GM11168 (cell line): ENCODE measurements around the gene MZT2A.
"Not testable (repeated sequence)": the region's sequence is repeated elsewhere in the genome, so short reads cannot be mapped to it uniquely, and the experiment has no call there.

Experiments
- in situ Hi-C: fragments of 300-500 bp; cut with MboI; formaldehyde crosslinking; loops from one replicate; pipeline ENCODE4 v1.12.0; 2022; ENCODE audit warnings: low sequenced_read_pairs; ENCODE audit not compliant: unreplicated experiment

The MZT2A gene, protein sequence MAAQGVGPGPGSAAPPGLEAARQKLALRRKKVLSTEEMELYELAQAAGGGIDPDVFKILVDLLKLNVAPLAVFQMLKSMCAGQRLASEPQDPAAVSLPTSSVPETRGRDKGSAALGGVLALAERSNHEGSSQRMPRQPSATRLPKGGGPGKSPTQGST

DNA sequence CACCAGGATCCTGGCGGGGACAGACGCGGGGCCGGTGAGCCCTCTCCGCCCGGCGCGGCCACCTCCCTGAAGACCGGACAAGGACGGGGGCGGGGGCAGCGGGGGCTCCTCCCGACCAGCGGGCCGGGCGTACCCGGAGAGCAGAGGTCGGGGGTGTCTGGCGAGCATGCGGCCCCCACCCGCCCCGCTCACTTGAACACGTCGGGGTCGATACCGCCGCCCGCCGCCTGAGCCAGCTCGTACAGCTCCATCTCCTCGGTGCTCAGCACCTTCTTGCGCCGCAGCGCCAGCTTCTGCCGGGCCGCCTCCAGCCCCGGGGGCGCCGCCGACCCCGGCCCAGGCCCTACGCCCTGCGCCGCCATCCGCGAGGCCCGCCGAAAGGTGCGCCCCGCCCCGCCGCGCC lies at the start of gene MZT2A:
Gene MZT2A, minus strand, starts transcription at position 383 of the 403 bp plus-strand sequence. Its CDS starts 21 bp downstream, at position 362.
- in situ Hi-C loops: not testable (repeated sequence)

DNA sequence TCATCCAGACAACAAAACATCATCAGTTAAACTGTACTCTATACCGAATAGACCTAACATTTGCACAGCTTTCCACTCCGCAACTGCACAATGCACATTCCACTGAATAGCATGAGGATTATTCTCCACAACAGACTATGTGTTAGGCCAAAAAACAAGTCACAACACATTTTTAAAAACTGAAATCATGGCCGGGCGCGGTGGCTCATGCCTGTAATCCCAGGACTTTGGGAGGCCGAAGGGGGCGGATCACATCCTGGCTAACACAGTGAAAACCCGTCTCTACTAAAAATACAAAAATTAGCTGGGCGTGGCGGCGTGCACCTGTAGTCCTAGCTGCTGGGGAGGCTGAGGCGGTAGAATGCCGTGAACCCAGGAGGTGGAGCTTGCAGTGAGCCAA lies 46.7 kb upstream of the MZT2A start:
- in situ Hi-C loops: not testable (repeated sequence)

DNA sequence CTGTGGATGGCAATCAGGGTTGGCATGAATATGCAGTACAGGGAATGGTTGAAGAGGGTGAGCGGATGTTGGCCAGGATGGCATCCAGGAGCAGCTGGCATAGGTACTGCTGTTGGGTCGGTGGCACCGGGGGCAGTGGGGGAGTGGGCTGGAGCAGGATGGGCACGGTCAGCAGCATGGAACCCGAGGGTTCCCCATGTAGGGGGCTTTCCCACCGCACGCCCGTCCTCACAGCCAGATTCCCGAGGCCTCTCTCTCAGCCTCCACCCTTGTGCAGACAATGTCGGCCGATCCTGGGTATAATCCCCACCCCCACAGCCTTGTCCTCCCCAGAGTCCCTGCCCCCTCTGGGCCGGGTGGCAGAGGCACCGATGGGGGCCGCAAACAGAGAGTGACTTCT lies 44.6 kb upstream of the MZT2A start:
- in situ Hi-C loops: not testable (repeated sequence)

DNA sequence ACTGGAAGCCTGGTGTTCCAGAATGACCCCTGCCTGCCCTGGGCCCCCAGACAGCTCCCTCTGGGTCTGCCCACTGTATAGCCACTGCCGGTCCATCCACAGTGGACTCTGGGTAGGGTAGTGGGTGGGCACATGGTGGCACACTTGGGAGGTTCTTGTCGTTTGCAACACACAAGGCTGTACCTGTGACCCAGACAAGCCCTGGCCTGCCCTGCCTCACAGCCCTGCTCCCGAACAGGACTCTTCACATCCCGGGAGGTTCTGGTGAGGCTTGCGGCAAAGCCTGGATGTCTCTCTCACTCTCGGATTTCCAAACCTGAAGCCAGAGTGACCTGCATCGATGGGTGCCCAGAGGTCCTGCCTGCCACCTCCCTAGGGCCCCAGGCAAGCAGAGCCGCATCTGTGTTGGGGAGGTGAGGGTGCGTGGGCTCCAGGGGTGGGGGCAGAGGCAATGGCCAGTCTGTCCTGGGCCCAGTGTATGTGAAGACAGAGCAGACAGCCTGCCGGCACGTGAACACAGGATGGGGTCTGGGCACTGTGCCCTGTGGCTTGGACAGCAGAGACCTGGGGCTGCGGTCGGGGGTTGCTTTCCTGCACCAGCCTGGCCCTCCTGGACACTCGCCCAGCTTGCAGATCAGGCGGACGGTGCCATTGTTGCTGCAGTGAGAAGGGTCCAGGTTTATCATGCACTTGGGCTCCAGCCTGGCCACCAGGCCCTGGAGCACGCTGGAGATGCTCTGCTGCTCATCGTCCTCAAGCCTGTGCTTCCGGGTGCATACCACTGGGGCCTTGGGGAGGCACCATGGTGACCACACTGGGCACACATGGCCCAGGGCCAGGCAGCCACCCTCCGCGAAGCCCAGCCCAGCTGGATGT lies 44.0 kb upstream of the MZT2A start:
- in situ Hi-C loops: not testable (repeated sequence)

GRCh38 chr2:131535526-131535925 lies 43.3 kb upstream of the MZT2A start:
- in situ Hi-C loops: no loop called here

GRCh38 chr2:131534965-131535364 lies 42.8 kb upstream of the MZT2A start:
- in situ Hi-C loops: not testable (repeated sequence)

DNA sequence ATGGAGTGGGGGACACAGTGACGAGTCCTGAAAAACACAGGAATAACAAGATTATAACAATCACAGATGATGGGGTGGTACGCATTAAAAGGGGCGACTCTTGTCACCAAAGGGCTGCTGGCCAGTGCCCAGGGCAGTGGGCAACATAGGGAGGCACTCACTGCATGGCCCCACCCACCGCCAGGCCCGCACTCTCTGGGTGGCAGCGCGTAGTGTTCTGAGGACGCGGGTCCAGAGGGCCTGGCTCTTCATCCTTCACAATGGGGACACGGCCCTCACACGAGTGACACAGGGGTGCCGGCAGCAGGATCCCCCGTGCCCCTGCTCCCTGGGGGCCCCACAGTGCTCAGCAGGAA lies 42.1 kb upstream of the MZT2A start:
- in situ Hi-C loops: not testable (repeated sequence)

DNA sequence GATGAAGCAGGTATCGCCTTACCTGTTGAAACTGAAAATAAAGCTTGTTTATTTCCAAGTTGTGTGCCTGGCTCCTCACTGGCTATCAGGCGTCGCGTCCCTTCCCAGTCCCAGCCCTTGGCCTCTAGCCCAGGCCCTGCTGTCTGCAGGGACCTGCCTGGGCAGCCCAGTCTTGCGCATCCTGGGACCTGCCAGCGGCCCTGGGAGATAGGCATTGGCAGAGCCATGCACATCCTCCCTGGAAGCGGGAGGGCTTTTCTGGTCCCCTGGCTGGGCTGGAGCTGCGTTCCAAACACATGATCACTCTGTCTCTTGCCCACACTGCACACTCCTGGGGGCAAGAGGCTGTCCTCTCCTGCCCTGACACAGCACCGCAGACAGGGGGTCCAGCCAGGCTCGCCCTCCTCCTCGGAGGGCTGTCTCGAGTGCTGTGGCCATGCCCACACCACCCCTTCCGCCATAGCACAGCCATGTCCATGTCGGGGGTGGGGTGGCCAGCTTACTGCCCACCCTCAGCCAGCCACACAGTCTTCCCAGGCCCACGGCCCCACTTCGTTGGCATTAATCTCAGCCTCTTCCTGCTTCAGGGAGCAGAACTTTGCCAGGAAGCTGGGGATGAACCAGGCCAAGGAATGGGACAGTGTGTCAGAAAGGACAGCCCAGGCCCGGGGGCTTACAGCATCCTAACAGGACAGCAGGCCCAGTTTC lies 41.6 kb upstream of the MZT2A start:
- in situ Hi-C loops: not testable (repeated sequence)

DNA sequence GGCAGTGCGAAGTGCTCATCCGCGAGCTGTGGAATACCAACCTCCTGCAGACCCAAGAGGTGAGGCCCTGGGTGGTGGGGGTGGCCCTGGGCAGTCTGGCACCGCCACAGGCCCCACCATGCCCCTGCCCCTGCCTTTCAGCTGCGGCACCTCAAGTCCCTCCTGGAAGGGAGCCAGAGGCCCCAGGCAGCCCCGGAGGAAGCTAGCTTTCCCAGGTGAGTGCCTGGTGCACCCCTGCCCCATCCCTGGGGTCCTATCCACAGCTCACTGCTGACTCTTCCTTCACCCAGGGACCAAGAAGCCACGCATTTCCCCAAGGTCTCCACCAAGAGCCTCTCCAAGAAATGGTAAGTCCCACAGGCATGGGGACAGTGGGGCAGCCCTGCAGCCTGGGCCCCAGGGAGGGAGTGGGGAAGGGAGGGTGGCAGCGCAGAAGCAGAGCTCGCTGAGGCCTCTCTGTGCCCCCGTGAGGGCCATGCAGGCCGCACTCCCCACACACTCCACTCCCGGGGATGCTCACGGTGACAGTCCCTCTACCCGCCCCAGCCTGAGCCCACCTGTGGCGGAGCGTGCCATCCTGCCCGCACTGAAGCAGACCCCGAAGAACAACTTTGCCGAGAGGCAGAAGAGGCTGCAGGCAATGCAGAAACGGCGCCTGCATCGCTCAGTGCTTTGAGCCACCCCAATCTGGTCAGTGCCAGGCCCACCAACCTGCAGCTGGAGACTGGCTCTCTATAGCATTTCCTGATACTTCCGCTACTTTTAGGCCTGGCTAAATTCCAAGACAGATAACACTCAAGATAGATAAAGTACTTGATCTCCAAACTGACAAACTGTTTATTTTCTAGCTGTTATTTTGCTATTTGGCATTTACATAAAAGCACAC lies 40.8 kb upstream of the MZT2A start:
- in situ Hi-C loops: not testable (repeated sequence)

GRCh38 chr2:131531547-131532185 lies 39.5 kb upstream of the MZT2A start:
- in situ Hi-C loops: not testable (repeated sequence)

DNA sequence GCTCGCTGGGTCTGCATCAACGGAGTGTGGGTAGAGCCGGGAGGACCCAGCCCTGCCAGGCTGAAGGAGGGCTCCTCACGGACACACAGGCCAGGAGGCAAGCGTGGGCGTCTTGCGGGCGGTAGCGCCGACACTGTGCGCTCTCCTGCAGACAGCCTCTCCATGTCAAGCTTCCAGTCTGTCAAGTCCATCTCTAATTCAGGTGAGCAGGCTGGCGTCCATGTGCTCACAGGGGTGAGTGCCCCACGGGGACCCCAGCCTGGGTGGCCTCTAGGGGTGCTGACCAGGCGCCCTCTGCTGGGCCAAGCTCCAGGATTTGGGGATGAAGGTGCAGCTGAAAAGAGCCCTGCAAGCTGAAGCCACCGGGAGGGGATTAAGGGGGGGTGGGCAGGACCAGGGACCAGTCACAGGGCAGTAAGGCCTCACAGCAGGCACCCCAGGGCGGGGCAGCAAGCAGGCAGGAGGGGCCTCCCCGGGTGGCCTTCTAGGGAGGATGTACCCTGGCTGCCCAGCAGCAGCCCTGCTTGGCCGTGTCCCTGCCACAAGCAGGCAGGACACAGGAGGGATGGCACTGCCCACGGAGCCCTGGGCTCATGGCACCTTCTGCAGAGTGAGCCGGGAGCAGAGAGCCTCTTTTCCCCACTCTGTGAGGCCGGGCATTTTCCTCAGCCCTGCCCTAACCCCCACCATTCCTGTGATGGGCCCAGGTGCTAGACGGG lies 38.6 kb upstream of the MZT2A start:
- in situ Hi-C loops: not testable (repeated sequence)

- in situ Hi-C loops: not testable (repeated sequence)
Measured at GRCh38 chr2:131529864-131530445, 37.8 kb upstream of the MZT2A start.

DNA sequence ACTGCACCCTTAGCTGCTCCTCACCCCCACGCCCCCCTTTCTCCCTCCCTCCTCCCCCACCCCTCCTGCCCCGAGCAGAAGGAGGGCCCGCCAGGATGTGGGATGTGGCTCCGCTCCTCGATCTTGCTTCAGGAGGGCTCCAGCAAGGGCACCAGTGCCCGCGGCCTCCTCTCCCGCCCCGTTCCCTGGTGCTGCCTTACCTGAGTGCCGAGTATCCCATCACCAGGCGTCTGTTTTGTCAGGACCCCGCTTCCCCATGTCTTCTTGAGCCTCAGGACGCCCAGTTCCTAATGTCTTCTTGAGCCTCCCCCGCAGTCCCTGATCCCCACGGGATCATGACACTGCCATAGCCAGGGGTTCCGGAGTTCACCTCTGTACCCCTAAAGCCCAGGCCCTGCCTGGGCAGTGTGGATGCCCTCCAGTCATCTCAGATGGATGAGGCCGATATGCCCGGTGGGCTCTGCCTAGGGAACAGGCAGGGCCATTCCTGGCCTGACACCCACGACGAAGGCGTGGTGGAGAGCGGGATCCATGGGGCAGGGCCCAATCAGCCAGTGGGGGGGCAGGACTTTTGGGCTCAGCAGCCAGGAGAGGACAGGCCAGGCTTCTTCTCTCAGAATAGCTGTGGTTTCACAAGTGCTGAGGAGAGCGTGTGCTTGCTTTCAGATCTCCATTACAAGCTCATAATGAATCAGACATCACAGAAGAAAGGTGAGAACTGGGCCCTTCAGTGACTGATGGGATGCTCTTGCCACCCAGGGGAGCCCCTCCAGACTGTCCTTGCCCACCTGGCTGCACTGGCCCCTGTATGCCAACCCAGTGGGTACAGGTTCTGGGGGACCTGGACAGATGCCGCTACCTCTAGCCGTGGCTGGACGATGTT lies 37.0 kb upstream of the MZT2A start:
- in situ Hi-C loops: not testable (repeated sequence)

DNA sequence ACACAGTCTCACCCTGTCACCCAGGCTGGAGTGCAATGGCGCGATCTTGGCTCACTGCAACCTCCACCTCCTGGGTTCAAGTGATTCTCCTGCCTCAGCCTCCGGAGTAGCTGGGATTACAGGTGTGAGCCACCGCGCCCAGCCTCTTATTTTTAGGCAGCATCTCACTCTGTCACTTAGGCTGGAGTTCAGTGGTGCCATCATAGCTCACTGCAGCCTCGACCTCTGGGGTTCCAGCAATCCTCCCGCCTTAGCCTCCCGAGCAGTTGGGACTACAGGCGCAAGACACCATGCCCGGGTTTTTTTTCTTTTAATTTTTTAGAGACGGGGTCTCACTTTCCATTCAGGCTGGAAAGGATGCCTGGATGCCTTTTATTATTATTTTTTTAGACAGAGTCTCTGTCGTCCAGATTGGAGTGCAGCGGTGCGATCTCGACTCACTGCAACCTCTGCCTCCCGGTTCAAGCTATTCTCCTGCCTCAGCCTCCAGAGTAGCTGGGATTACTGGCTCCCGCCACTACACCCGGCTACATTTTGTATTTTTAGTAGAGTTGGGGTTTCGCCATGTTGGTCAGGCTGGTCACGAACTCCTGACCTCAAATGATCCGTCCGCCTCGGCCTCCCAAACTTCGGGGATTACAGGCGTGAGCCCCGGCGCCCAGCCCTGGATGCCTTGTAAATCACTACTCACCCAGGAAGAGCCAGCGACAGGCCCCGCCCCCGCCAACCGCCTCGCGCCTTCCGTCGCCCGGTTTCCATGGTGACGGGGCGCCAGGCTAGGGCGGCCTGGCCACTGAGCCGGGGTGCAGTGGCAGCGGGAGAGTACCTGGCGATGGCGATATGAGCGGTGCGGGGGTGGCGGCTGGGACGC lies 35.2 kb upstream of the MZT2A start, which contains the start of gene CCDC74A:
Gene CCDC74A, plus strand, starts transcription at position 758 of the 871 bp plus-strand sequence. Its CDS starts 83 bp downstream, at position 841.
- in situ Hi-C loops: not testable (repeated sequence)

DNA sequence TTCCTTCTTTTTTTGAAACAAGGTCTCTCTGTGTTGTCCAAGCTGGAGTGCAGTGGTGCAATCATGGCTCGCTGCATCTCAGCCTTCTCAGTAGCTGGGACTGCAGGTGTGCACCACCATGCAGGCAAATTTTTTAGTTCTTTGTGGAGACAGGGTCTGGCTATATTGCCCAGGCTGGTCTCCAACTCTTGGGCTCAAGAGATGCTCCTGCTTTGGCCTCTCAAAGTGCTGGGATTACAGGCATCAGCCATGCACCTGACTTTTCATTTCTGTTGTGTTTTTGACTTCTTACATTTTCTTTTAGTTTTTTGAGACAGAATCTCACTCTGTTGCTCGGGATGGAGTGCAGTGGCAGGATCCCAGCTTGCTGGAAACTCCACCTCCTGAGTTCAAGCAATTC lies 33.1 kb upstream of the MZT2A start:
- in situ Hi-C loops: not testable (repeated sequence)

DNA sequence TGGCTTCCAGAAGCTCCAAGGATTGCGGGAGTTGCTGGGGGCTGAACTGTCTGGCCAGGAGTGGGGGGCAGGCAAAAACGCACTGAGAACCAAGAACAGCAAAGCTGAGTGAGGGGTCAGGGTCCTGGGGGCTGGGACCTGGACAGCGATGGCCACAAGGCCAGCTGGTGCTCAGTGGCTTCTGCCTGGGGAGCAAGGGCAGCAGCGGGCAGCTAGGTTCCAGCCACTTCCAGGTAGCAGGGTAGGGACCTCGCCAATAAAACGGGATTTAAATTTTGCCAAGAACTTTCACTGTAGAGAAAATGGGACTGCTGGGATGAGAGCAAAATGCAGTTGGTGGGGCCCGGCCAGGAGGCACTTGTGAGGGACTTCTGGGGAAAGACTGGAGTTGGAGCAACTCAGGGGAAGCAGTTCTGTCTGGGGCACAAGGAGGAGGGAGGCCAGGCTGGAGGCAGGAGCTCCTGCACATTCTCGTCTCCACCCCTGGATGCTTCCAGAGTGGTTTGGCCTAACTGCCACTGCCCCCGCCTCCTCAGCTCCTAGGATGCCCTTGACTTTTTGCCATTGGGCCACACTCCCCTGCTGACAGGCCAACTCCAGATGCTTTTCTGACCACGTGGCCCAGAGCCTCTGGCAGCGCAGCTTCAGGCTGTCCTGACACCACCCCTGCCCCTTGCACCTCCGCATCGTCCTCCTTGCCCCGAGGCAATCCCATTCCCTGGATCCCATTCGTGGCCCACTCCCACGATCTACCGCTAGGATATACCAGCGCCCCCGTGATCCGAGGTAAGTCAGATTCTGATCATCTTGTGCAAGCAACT lies 30.0 kb upstream of the MZT2A start:
- in situ Hi-C loops: no loop called here
